NCI-H82 treated with DMSO at 0.1 percent for 48 hours (cell line): ENCODE data around the gene CD300LG.
"Not testable (repeated sequence)": the region's sequence is repeated elsewhere in the genome, so short reads cannot be mapped to it uniquely, and the experiment has no call there.

Source experiments
- DNase-seq: peaks from one replicate; lab custom pipeline; 2025; ENCODE audit not compliant: unreplicated experiment; lab: John Stamatoyannopoulos, UW

CD300LG gene

GRCh38 chr17:43823350-43824084 lies 23.5 kb upstream of the CD300LG start:
- no peak for DNase-seq

- no peak for DNase-seq
Observed at GRCh38 chr17:43825567-43825966, 21.4 kb upstream of the CD300LG start.

GRCh38 chr17:43826206-43826605 lies 20.8 kb upstream of the CD300LG start:
- no peak for DNase-seq

DNA sequence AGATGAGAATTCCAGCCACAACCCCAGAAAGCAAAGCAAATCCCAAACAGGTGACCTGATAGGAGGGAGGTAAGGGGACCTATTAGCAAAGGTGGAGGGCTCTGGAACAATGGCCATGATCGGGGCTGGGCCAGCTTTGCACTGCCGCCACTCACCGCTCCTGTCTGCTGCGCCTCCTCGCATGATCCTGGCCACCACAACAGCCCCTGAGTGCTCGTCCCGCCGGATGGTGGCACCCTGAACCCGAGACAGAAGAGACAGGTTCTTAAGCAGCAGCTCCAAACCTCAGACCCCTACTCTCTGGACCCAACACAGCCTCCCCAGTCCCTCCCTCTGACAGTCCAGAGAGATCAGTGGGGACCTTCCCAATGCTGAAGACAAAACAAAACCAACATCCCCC lies 19.4 kb upstream of the CD300LG start:
- no peak for DNase-seq

DNA sequence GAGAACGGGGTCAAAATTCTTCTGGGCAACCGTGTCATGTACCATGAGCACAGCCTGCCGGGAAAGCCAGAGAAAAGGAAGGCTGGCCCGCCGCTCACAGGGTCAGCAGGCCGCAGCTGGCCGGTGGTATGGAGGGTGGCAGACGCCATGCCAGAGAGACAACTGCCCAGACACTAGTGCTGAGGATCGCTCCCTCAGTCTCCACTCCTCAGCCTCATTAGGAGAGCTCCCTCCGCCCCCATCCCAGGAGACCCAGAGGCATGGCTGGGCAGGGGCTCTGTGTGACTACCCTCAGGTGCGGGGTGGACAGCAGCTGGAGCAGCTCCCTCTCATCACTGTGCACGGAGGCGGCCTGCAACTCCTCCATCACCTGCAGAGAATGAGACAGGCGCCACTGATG lies 17.2 kb upstream of the CD300LG start:
- DNase-seq: no peak

- DNase-seq: no peak
Observed at GRCh38 chr17:43830510-43831140, 16.4 kb upstream of the CD300LG start.

GRCh38 chr17:43831633-43832032 lies 15.3 kb upstream of the CD300LG start:
- DNase-seq: no peak

DNA sequence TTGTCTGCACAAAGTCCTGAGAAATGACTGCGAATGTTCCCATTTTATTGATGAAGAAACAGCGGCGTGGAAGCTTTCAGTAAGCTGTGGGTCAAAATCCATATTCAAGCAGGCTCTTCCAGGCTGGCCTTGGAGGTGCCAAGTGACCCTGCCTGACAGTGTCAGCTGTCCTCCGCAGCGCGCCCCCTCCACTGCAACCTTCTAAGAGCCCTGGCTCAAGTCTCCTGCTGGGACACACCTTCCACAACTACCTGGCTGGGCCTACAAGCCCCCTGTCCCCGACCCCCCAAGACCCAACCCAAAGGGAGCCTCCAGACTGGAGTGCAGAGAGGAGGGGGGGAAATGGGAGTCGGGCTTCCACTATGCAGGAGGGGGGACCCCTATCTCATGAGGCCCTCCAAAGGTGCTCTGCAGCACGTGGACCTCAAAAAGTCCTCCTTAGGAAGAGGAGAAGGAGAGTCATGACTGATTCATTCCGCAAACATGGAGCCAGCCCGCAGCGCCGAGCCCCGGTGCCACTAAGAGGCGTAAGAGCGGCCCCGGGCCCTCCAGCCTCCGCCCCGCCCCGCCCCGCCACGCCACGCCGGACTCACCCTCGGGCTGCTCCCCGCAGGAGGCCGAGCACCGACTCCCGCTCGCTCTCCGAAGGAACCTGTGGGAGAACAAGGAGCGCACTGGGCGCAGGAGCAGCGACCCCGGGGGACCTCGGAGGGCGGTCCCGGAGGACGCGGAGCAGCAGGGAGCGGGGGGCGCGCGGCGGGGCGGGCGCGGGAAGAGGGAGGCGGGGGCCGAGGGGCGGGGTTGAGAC lies 14.6 kb upstream of the CD300LG start:
- no peak for DNase-seq

GRCh38 chr17:43832976-43833829 lies 13.8 kb upstream of the CD300LG start, which contains the start of gene MPP3:
TSS of gene MPP3 (minus strand) at chr17:43833146. CDS start at chr17:43831906, 1,240 bp downstream.
- DNase-seq: peak; percentile 27

DNA sequence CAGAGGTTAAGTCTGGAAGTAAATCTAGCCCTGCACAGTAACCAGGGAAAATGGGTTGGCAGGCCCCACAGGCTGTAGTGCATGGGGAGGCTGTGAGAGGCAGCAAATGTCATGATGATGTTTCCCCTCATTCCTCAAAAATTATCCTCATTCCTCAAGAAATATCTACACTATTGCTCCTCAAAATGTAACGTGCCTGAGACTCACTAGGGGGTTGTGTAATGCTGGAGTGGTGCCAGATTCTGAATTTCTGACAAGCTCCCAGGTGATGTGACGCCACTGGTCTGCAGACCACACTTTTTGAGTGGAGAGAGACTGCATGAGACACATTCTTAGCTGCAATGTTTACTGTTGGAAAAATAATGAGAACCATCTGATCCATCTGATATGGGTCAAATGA lies 12.9 kb upstream of the CD300LG start:
- no peak for DNase-seq

GRCh38 chr17:43839670-43840108 lies 7.3 kb upstream of the CD300LG start:
- DNase-seq: no peak

GRCh38 chr17:43840814-43841213 lies 6.2 kb upstream of the CD300LG start:
- DNase-seq: peak; percentile 24

GRCh38 chr17:43841282-43841681 lies 5.7 kb upstream of the CD300LG start:
- DNase-seq: no peak

DNA sequence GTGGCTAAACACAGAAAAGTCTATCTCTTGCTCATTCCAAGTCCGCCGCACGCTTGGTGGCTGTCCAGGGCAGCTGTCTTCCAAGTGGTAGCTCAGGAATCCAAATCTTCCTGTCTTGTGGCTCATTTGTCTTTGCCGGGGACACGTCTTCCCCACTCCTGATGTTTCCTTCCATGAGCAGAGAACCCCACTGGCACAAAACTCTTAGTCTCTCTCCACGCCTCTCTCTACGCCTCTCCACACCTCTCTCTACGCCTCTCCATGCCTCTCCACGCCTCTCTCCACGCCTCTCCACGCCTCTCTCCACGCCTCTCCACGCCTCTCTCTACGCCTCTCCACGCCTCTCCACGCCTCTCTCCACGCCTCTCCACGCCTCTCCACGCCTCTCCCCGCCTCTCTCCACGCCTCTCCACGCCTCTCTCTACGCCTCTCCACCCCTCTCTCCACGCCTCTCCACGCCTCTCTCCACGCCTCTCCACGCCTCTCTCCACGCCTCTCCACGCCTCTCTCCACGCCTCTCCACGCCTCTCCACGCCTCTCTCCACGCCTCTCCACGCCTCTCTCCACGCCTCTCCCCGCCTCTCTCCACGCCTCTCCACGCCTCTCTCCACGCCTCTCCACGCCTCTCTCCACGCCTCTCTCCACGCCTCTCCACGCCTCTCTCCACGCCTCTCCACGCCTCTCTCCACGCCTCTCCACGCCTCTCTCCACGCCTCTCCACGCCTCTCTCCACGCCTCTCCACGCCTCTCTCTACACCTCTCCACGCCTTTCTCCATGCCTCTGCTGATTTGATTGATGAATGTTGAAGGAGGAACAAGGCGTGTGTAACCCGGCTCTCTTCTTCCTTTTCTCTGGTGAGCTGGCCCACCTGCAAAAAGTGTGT lies 4.6 kb upstream of the CD300LG start:
- DNase-seq: not testable (repeated sequence)

GRCh38 chr17:43842975-43843325 lies 4.0 kb upstream of the CD300LG start:
- DNase-seq: no peak

DNA sequence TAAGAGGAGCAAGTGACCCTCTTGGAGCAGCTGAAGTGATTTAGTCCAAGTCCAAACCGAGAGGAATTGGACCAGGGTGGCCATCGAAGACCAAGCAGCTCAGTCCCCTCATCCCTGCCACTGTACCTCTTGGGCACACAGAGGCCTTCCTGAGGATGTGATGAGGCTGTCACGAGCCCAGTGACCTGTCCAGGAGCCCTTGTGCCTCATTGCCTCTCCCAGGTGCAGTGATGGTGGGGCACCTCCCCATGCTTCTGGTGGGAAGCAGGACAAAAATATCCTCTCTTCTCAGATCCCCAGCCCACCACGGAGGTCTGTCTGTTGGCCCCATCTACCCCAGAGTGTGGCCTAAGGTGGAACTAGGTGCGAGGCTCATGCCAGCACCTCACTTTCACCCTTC lies 2.7 kb upstream of the CD300LG start:
- DNase-seq: no peak

GRCh38 chr17:43845766-43846165 lies 1.2 kb upstream of the CD300LG start:
- DNase-seq: no peak

- peak; percentile 66 for DNase-seq
Observed at GRCh38 chr17:43846221-43846712, 709 bp upstream of the CD300LG start.

DNA sequence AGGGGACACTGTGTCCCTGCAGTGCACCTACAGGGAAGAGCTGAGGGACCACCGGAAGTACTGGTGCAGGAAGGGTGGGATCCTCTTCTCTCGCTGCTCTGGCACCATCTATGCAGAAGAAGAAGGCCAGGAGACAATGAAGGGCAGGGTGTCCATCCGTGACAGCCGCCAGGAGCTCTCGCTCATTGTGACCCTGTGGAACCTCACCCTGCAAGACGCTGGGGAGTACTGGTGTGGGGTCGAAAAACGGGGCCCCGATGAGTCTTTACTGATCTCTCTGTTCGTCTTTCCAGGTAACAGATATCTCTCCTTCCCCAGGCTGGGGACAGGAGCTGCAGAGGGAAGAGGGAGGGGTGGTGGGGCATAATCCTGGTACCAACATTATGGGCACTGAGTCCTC lies 1.6 kb downstream of the CD300LG start:
- no peak for DNase-seq

- DNase-seq: no peak
Observed at GRCh38 chr17:43849116-43849515, 2.1 kb downstream of the CD300LG start.
